WTC11 (cell line): ENCODE data around the gene STARD8. TPM values are rescaled to one million over a fixed set of nuclear protein-coding genes. Genes with fewer than 3 reads are reported as not detected.

Experiments
- ATAC-seq: fragments of 200-7000 bp; cut with Tn5 transposase; 2 replicates; pipeline ENCODE4 v1.10.0; 2021; ENCODE audit warnings: mild to moderate bottlenecking, moderate library complexity
- CTCF ChIA-PET: fragments of 300-600 bp; sonication (Branson Sonifier 250); formaldehyde crosslinking; loops from one replicate; lab custom pipeline; 2021; ENCODE audit warnings: antibody characterized with exemption; lab: Charles Lee
- POLR2A ChIA-PET: fragments of 350-600 bp; sonication (Branson Sonifier 250); formaldehyde crosslinking; loops from one replicate; lab custom pipeline; 2021; ENCODE audit warnings: antibody characterized with exemption; lab: Charles Lee
- DNase-seq: peaks from one replicate; pipeline ENCODE4 v3.0.0; 2021; ENCODE audit warnings: low spot score
- H3K27ac Mint-ChIP-seq: 2 replicates; pipeline ENCODE4 v1.8.0; 2021; ENCODE audit warnings: mixed read lengths
- H3K27me3 Mint-ChIP-seq: 2 replicates; pipeline ENCODE4 v1.8.0; 2021; ENCODE audit warnings: low read depth, mild to moderate bottlenecking, moderate library complexity, mixed read lengths
- H3K36me3 Mint-ChIP-seq: 2 replicates; pipeline ENCODE4 v1.8.0; 2021; ENCODE audit warnings: mixed read lengths
- H3K4me1 Mint-ChIP-seq: 2 replicates; pipeline ENCODE4 v1.8.0; 2022; ENCODE audit warnings: mixed read lengths
- H3K4me3 Mint-ChIP-seq: 2 replicates; pipeline ENCODE4 v1.8.0; 2021; ENCODE audit warnings: mild to moderate bottlenecking, moderate library complexity, mixed read lengths
- H3K9me3 Mint-ChIP-seq: 2 replicates; pipeline ENCODE4 v1.8.0; 2021; ENCODE audit warnings: mixed read lengths
- CBFB ChIP-seq: sonication (generic); formaldehyde crosslinking; IDR thresholded peaks from 2 replicates; pipeline ENCODE4 v1.8.1; 2022; ENCODE audit warnings: mild to moderate bottlenecking, low read depth, missing genetic modification reagents
- IRF2 ChIP-seq: sonication (generic); formaldehyde crosslinking; IDR thresholded peaks from 2 replicates; pipeline ENCODE4 v1.8.0; 2022; ENCODE audit warnings: low read depth, missing genetic modification reagents, borderline replicate concordance
- MXD4 ChIP-seq: fragments of 250-450 bp; sonication (Bioruptor Pico); IDR thresholded peaks from 2 replicates; pipeline ENCODE4 v1.8.0; 2021; ENCODE audit warnings: mild to moderate bottlenecking, moderate library complexity, borderline replicate concordance
- NR3C1 ChIP-seq: sonication (generic); formaldehyde crosslinking; conservative IDR thresholded peaks from 2 replicates; pipeline ENCODE4 v1.8.1; 2023; ENCODE audit warnings: low read depth, mild to moderate bottlenecking, missing genetic modification reagents
- RELA ChIP-seq: sonication (generic); formaldehyde crosslinking; IDR thresholded peaks from 2 replicates; pipeline ENCODE4 v1.8.1; 2022; ENCODE audit warnings: missing genetic modification reagents, mild to moderate bottlenecking, borderline replicate concordance
- RORB ChIP-seq: fragments of 250-450 bp; sonication (Bioruptor Pico); IDR thresholded peaks from 2 replicates; pipeline ENCODE4 v1.9.0; 2021; ENCODE audit warnings: mild to moderate bottlenecking
- TEAD4 ChIP-seq: sonication (generic); formaldehyde crosslinking; IDR thresholded peaks from 2 replicates; pipeline ENCODE4 v1.8.0; 2022; ENCODE audit warnings: mild to moderate bottlenecking, missing genetic modification reagents
- TP53 ChIP-seq: sonication (generic); formaldehyde crosslinking; IDR thresholded peaks from 2 replicates; pipeline ENCODE4 v1.8.1; 2023; ENCODE audit warnings: mild to moderate bottlenecking, missing genetic modification reagents
- ZNF219 ChIP-seq: sonication (generic); formaldehyde crosslinking; IDR thresholded peaks from 2 replicates; pipeline ENCODE4 v1.8.0; 2023; ENCODE audit warnings: missing genetic modification reagents, mild to moderate bottlenecking, borderline replicate concordance
- ZNF232 ChIP-seq: sonication (generic); formaldehyde crosslinking; IDR thresholded peaks from 2 replicates; pipeline ENCODE4 v1.8.0; 2022; ENCODE audit warnings: mild to moderate bottlenecking, missing genetic modification reagents
- total RNA-seq: library from RNA; stranded (reverse); gene quantifications from 3 replicates; pipeline ENCODE4 v1.2.3, GENCODE V29; 2021
- TF ChIP-seq, protein P1 (sequence below): sonication (generic); formaldehyde crosslinking; IDR thresholded peaks from 2 replicates; pipeline ENCODE4 v1.8.1; 2023; ENCODE audit warnings: mild to moderate bottlenecking, missing genetic modification reagents
- TF ChIP-seq, protein P2 (sequence below): sonication (generic); formaldehyde crosslinking; IDR thresholded peaks from 2 replicates; pipeline ENCODE4 v1.8.1; 2022; ENCODE audit warnings: missing genetic modification reagents, borderline replicate concordance
- TF ChIP-seq, protein P3 (sequence below): sonication (generic); formaldehyde crosslinking; IDR thresholded peaks from 2 replicates; pipeline ENCODE4 v1.8.0; 2022; ENCODE audit warnings: mild to moderate bottlenecking, missing genetic modification reagents
- TF ChIP-seq, protein P4 (sequence below): fragments of 250-450 bp; sonication (Bioruptor Pico); IDR thresholded peaks from 2 replicates; pipeline ENCODE4 v1.9.0; 2021; ENCODE audit warnings: mild to moderate bottlenecking
- TF ChIP-seq, protein P5 (sequence below): sonication (generic); formaldehyde crosslinking; IDR thresholded peaks from 2 replicates; pipeline ENCODE4 v1.8.0; 2023; ENCODE audit warnings: mild to moderate bottlenecking, missing genetic modification reagents

Gene STARD8
- total RNA-seq, 1 experiment from 2014 or later: 8.5 TPM

DNA sequence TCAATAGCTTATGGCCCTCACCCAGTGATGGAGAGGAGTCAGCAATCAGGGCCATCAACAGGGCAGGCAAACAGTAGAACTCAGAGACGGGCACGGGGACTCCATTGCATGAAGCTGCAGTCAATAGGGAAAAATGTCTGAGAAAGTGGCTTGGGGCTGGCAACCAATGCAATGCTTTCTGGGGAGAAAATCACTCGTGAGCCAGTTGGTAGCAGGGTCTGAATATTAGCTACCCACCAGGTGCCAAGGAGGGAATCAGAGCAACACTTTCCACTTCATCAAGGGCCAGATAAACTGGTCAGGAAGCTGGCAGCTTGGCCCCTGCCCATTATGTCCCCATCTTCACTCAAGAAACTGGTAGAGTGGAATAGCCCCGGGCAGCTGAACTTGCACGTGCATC is 80.7 kb downstream of the STARD8 start:
- DNase-seq (no peak), ATAC-seq (no peak)
- Mint-ChIP-seq H3K4me1 (0 out of 2 replicates have a peak, but pooled peaks cover 2% of the 10 kb centered on the region), H3K27me3 (no peaks in the 10 kb centered on the region), H3K9me3 (no peaks in the 10 kb centered on the region), H3K36me3 (no peaks in the 10 kb centered on the region), H3K4me3 (no peak overlapping the region), H3K27ac (no peak overlapping the region)
- ChIA-PET CTCF (no interaction called here), POLR2A (no interaction called here)
- TF ChIP-seq, protein P1, sequence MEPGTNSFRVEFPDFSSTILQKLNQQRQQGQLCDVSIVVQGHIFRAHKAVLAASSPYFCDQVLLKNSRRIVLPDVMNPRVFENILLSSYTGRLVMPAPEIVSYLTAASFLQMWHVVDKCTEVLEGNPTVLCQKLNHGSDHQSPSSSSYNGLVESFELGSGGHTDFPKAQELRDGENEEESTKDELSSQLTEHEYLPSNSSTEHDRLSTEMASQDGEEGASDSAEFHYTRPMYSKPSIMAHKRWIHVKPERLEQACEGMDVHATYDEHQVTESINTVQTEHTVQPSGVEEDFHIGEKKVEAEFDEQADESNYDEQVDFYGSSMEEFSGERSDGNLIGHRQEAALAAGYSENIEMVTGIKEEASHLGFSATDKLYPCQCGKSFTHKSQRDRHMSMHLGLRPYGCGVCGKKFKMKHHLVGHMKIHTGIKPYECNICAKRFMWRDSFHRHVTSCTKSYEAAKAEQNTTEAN (CRISPR knock-in tag): no peak
- no peak for TF ChIP-seq MXD4 (CRISPR knock-in tag)
- TF ChIP-seq CBFB (CRISPR knock-in tag): no peak
- TF ChIP-seq, protein P2, sequence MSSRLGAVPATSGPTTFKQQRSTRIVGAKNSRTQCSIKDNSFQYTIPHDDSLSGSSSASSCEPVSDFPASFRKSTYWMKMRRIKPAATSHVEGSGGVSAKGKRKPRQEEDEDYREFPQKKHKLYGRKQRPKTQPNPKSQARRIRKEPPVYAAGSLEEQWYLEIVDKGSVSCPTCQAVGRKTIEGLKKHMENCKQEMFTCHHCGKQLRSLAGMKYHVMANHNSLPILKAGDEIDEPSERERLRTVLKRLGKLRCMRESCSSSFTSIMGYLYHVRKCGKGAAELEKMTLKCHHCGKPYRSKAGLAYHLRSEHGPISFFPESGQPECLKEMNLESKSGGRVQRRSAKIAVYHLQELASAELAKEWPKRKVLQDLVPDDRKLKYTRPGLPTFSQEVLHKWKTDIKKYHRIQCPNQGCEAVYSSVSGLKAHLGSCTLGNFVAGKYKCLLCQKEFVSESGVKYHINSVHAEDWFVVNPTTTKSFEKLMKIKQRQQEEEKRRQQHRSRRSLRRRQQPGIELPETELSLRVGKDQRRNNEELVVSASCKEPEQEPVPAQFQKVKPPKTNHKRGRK: no peak

DNA sequence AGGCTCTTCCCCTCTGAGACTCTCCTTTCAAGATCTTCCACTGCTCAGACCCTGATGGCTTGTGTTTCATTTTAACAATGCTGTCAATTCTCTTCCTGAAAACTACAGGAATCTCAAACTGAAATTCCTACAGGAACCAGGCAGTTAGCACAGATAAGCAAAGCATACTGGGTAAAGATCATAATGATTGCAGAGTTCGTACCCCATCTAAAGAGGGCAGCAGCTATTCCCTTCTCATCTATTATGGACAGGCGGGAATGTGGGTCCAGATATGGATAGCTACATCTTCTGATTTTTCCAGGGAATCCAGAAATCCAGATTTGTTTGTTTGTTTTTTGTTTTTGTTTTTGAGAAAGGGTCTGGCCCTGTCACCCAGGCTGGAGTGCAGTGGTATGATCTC is 83.8 kb downstream of the STARD8 start:
- no peak overlapping the region for H3K4me3 Mint-ChIP-seq
- H3K27me3 Mint-ChIP-seq: no peaks in the 10 kb centered on the region
- CTCF ChIA-PET: interaction anchor here (1.6 to 1.8 kb wide), 2 partner anchors 77 to 656 kb away, joined by 3 to 9 read pairs; no protein-coding TSS in a partner anchor
- 0 out of 2 replicates have a peak, but pooled peaks cover 3% of the 10 kb centered on the region for H3K4me1 Mint-ChIP-seq
- H3K9me3 Mint-ChIP-seq: no peaks in the 10 kb centered on the region
- TF ChIP-seq ZNF232 (CRISPR knock-in tag) (no peak), NR3C1 (CRISPR knock-in tag) (no peak), TEAD4 (CRISPR knock-in tag) (no peak), IRF2 (CRISPR knock-in tag) (no peak), TP53 (CRISPR knock-in tag) (no peak), RORB (CRISPR knock-in tag) (no peak), ZNF219 (no peak), RELA (no peak)
- TF ChIP-seq, protein P2: no peak
- TF ChIP-seq, protein P3, sequence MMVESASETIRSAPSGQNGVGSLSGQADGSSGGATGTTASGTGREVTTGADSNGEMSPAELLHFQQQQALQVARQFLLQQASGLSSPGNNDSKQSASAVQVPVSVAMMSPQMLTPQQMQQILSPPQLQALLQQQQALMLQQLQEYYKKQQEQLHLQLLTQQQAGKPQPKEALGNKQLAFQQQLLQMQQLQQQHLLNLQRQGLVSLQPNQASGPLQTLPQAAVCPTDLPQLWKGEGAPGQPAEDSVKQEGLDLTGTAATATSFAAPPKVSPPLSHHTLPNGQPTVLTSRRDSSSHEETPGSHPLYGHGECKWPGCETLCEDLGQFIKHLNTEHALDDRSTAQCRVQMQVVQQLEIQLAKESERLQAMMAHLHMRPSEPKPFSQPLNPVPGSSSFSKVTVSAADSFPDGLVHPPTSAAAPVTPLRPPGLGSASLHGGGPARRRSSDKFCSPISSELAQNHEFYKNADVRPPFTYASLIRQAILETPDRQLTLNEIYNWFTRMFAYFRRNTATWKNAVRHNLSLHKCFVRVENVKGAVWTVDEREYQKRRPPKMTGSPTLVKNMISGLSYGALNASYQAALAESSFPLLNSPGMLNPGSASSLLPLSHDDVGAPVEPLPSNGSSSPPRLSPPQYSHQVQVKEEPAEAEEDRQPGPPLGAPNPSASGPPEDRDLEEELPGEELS (CRISPR knock-in tag): no peak
- TF ChIP-seq, protein P4, sequence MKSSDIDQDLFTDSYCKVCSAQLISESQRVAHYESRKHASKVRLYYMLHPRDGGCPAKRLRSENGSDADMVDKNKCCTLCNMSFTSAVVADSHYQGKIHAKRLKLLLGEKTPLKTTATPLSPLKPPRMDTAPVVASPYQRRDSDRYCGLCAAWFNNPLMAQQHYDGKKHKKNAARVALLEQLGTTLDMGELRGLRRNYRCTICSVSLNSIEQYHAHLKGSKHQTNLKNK (CRISPR knock-in tag): no peak
- TF ChIP-seq, protein P5, sequence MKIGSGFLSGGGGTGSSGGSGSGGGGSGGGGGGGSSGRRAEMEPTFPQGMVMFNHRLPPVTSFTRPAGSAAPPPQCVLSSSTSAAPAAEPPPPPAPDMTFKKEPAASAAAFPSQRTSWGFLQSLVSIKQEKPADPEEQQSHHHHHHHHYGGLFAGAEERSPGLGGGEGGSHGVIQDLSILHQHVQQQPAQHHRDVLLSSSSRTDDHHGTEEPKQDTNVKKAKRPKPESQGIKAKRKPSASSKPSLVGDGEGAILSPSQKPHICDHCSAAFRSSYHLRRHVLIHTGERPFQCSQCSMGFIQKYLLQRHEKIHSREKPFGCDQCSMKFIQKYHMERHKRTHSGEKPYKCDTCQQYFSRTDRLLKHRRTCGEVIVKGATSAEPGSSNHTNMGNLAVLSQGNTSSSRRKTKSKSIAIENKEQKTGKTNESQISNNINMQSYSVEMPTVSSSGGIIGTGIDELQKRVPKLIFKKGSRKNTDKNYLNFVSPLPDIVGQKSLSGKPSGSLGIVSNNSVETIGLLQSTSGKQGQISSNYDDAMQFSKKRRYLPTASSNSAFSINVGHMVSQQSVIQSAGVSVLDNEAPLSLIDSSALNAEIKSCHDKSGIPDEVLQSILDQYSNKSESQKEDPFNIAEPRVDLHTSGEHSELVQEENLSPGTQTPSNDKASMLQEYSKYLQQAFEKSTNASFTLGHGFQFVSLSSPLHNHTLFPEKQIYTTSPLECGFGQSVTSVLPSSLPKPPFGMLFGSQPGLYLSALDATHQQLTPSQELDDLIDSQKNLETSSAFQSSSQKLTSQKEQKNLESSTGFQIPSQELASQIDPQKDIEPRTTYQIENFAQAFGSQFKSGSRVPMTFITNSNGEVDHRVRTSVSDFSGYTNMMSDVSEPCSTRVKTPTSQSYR (CRISPR knock-in tag): no peak
- TF ChIP-seq, all 79 proteins: peak for 0
- Mint-ChIP-seq H3K36me3 (no peaks in the 10 kb centered on the region), H3K27ac (no peak overlapping the region)
- DNase-seq: no peak
- POLR2A ChIA-PET: no interaction called here
- no peak for ATAC-seq
